Ovary (tissue), 9 donors: ENCODE results near the gene ACSM5. TPM values are rescaled to one million over a fixed set of nuclear protein-coding genes. Genes with fewer than 3 reads are reported as not detected.

Experiments
- DNase-seq, 5 donors: peaks; one replicate each; pipeline ENCODE4 v3.0.0-alpha.2; 2019 to 2020
- H3K27ac ChIP-seq, 2 donors: fragments of 200-600 bp; one replicate each; pipeline versions ENCODE4 v1.5.1 to v1.8.0; 2019 to 2022
- H3K27me3 ChIP-seq: fragments of 200-600 bp; one replicate; pipeline ENCODE4 v1.8.0; 2022
- H3K36me3 ChIP-seq: fragments of 200-600 bp; sonication (generic); one replicate; pipeline ENCODE4 v1.5.1; 2019
- H3K4me1 ChIP-seq: one replicate; pipeline ENCODE4 v1.8.1; 2013; ENCODE audit warnings: mild to moderate bottlenecking, moderate library complexity; ENCODE audit not compliant: insufficient read depth
- H3K4me3 ChIP-seq: fragments of 200-600 bp; sonication (generic); one replicate; pipeline ENCODE4 v1.5.1; 2017
- H3K9me3 ChIP-seq, 2 donors: fragments of 200-600 bp in 1 of 2; sonication (generic) in 1 of 2; one replicate each; pipeline versions ENCODE4 v1.5.1 to v1.8.1; 2013 to 2019; ENCODE audit warnings: mild to moderate bottlenecking in 1 of 2, moderate library complexity in 1 of 2
- CTCF ChIP-seq, 3 donors: fragments of 450-650 bp in 2 of 3; fragments of 200-600 bp in 1 of 3; IDR thresholded peaks; one replicate each; pipeline versions ENCODE4 v1.5.1 to v1.8.0; 2016 to 2022; ENCODE audit warnings: antibody characterized with exemption in 3 of 3, mild to moderate bottlenecking in 1 of 3
- EP300 ChIP-seq: sonication (generic); formaldehyde crosslinking; IDR thresholded peaks from one replicate; pipeline ENCODE4 v1.6.1; 2017; ENCODE audit warnings: antibody characterized with exemption
- POLR2A ChIP-seq: fragments of 450-650 bp; IDR thresholded peaks from one replicate; pipeline ENCODE4 v1.6.1; 2017; ENCODE audit warnings: antibody characterized with exemption, mild to moderate bottlenecking, moderate library complexity
- WGBS, 3 donors: extraction: QIAGEN DNeasy Blood & Tissue Kit in 1 of 3; methylation state at CpG; one replicate each; pipeline versions ENCODE4 v1.1.5 to v1.1.7; 2013 to 2017; 5-methylcytosine and 5-hydroxymethylcytosine counted together
- intact Hi-C, 4 donors: fragments of 100-400 bp; cut with DNase I; formaldehyde crosslinking; loops; one replicate each; pipeline versions ENCODE4 v1.11.0 to v1.15.1; 2022 to 2023
- polyA plus RNA-seq, 2 donors: library from polyadenylated mRNA; stranded (reverse); fragments of 200-250 nt in 1 of 2; fragments of 350-450 nt in 1 of 2; fragmentation: Illumina TruSeq in 1 of 2; extraction: RNeasy Lipid Tissue Mini Kit (QIAGEN cat#74804) in 1 of 2; gene quantifications; one replicate each; pipeline ENCODE4 v1.2.3, GENCODE V29; 2013 to 2014
- total RNA-seq, 7 donors: library from RNA; depleted of rRNA in 2 of 7; stranded (reverse); fragments of >200 nt in 2 of 7; fragmentation: NEBNext Ultra II Directional in 3 of 7; extraction: Animal tissue kit (Norgen Biotek cat#: 25700) in 3 of 7; gene quantifications; one replicate each; pipeline versions ENCODE4 v1.1.0 to v1.2.4, GENCODE V29; 2016 to 2023
- donor health status: DM: no; HTN: no; CAD: no; lungs with moderate emphysema.
- donor health status: DM: no; HTN: no; CAD: no.
- donor health status: Bipolar disorder and iron deficiency.
- donor health status: DM: yes; HTN: yes; CAD: no.
- donor health status: DM: no; HTN: no; CAD: no.
- donor health status: DM: yes; HTN: yes; CAD: no.

ACSM5 gene
- total and polyA plus RNA-seq, 9 donors: 0.24 to 2.2 (median 1.2) TPM

DNA sequence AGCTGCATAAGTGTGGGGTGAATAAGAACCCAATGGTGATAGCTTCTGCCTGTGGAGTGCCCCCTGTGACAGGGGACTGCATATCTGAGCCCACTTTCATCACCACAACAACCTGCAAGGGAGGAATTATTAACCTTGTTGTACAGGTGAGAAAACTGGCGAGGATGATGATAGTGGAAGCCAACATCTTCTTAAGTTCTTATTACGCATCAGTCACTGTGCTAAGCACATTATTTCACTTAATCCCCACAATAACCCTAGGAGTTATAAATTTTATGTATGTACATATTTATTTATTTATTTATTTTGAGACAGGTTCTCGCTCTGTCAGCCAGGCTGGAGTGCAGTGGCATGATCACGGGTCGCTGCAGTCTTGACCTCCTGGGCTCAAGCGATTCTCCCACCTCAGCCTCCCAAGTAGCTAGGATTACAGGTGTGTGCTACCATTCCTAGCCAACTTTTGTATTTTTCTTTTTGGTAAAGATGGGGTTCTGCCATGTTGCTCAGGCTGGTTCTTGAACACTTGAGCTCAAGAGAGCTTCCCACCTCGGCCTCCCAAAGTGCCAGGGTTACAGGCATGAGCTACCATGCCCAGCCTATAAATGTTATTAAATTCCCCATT is 12.4 kb upstream of the ACSM5 start:
- no peak overlapping the region for H3K4me3 ChIP-seq
- no peaks in the 10 kb centered on the region for H3K9me3 ChIP-seq
- H3K27ac ChIP-seq: no peak overlapping the region
- no peaks in the 10 kb centered on the region for H3K27me3 ChIP-seq
- H3K36me3 ChIP-seq: no peaks in the 10 kb centered on the region
- no peak for DNase-seq
- peaks cover 6% of the 10 kb centered on the region for H3K4me1 ChIP-seq
- intact Hi-C loops: no loop called here
- TF ChIP-seq POLR2A (no peak), CTCF (IDR thresholded peaks at IDR 0.05) (no peak), EP300 (no peak)
- 95 to 97% (median 97%) methylated on average over 7 of the region's 7 CpGs for WGBS, 3 donors

DNA sequence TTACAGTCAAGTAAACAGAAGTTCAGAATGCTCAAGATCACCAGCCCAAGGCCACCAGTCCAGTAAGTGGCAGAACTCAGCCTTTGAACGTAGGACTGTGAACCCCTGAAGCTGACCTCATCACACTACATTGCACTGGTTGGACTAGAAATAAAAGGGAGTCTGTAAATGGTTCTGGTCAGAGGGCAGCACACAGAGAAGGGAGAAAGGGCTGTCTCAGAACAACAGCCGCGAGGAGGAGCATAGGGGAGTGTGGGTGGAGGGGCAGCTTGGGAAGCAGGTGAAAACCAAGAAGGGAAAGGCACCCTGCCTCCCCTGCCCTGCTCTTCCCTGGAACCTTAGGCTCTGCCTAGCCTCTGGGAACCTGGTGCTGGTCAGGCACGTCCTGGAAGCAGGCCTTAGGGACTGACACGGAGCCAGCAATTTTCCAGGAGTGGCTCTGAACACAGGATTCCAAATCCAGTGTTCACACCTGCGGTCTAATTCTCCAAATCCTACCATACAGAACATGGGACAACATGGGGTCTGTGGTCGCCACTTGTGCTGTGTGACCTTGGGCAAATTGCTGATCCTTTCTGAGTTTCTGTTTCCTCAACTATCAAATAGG is 11.8 kb upstream of the ACSM5 start:
- 83 to 91% (median 87%) methylated on average over 7 of the region's 7 CpGs for WGBS, 3 donors

GRCh38 chr16:20398603-20399002 is 10.7 kb upstream of the ACSM5 start:
- no peak overlapping the region for H3K27ac ChIP-seq
- TF ChIP-seq EP300: no peak
- TF ChIP-seq CTCF (IDR thresholded peaks at IDR 0.05): no peak
- TF ChIP-seq POLR2A: no peak
- intact Hi-C loops: no loop called here
- no peaks in the 10 kb centered on the region for H3K27me3 ChIP-seq
- WGBS, 3 donors: 88 to 96% (median 91%) methylated on average over 3 of the region's 3 CpGs
- H3K9me3 ChIP-seq: no peaks in the 10 kb centered on the region
- no peak overlapping the region for H3K4me3 ChIP-seq
- H3K4me1 ChIP-seq: peaks cover 3% of the 10 kb centered on the region
- DNase-seq: no peak
- H3K36me3 ChIP-seq: no peaks in the 10 kb centered on the region

More for the DNA sequence above, 11.8 kb upstream of the ACSM5 start:
- Histone ChIP-seq H3K27ac (no peak overlapping the region), H3K4me3 (no peak overlapping the region), H3K4me1 (peaks cover 6% of the 10 kb centered on the region), H3K36me3 (no peaks in the 10 kb centered on the region), H3K27me3 (no peaks in the 10 kb centered on the region), H3K9me3 (no peaks in the 10 kb centered on the region)
- TF ChIP-seq CTCF (IDR thresholded peaks at IDR 0.05): no peak
- TF ChIP-seq EP300: no peak
- TF ChIP-seq POLR2A: no peak
- DNase-seq: no peak
- intact Hi-C loops: no loop called here

DNA sequence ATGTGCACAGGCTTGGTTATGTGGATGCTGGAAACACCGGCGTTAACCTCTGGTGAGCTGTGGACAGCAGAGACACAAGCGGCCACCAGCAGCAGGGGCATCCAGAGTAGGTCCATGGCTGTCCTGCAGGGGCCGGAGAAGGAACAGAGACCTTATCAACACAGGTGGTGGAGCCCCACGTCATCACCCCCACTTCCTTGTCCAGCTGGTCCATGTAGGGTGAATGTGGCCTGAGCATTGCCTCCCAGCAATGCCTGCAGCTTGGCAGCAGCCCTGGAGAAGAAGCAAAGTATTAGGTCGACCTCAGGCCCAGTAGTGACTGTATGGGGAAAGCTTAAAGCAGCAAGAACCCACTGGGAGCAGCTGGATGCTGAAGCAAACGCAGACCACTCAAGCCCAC is 10.1 kb upstream of the ACSM5 start:
- Histone ChIP-seq H3K4me3 (no peak overlapping the region), H3K27me3 (no peaks in the 10 kb centered on the region), H3K9me3 (no peaks in the 10 kb centered on the region), H3K4me1 (peaks cover 2% of the 10 kb centered on the region), H3K36me3 (no peaks in the 10 kb centered on the region), H3K27ac (no peak overlapping the region)
- WGBS, 3 donors: 58 to 75% (median 64%) methylated on average over 6 to 7 of the region's 7 CpGs
- intact Hi-C loops: no loop called here
- DNase-seq: no peak
- no peak for TF ChIP-seq CTCF (IDR thresholded peaks at IDR 0.05)
- TF ChIP-seq POLR2A: no peak
- no peak for TF ChIP-seq EP300
